HG03469 (cell line): ENCODE results near the gene MGMT.

Experiments used
- ATAC-seq: cut with Tn5 transposase; IDR thresholded peaks from one replicate; pipeline ENCODE4 v1.9.1; 2021; ENCODE audit warnings: mild to moderate bottlenecking, moderate library complexity, moderate number of reproducible peaks; ENCODE audit not compliant: unreplicated experiment

Gene MGMT

GRCh38 chr10:129784891-129785290 is 317.9 kb downstream of the MGMT start:
- no peak for ATAC-seq

GRCh38 chr10:129785536-129785981 is 318.5 kb downstream of the MGMT start:
- ATAC-seq = no peak

- no peak for ATAC-seq
These were observed 319.2 kb downstream of the MGMT start for GRCh38 chr10:129786216-129786615.

GRCh38 chr10:129787557-129787956 is 320.5 kb downstream of the MGMT start:
- no peak for ATAC-seq

- no peak for ATAC-seq
These were observed 321.2 kb downstream of the MGMT start for GRCh38 chr10:129788215-129788614.

- ATAC-seq = no peak
These were observed 323.8 kb downstream of the MGMT start for GRCh38 chr10:129790715-129791446.

GRCh38 chr10:129792141-129792540 is 325.1 kb downstream of the MGMT start:
- no peak for ATAC-seq

- ATAC-seq = no peak
These were observed 325.8 kb downstream of the MGMT start for GRCh38 chr10:129792864-129793263.

- ATAC-seq = no peak
These were observed 326.4 kb downstream of the MGMT start for GRCh38 chr10:129793479-129793878.

- no peak for ATAC-seq
These were observed 327.0 kb downstream of the MGMT start for GRCh38 chr10:129793996-129794395.

- no peak for ATAC-seq
These were observed 329.8 kb downstream of the MGMT start for GRCh38 chr10:129796710-129797420.

- no peak for ATAC-seq
These were observed 332.9 kb downstream of the MGMT start for GRCh38 chr10:129799942-129800341.

GRCh38 chr10:129800796-129801340 is 333.8 kb downstream of the MGMT start:
- ATAC-seq = no peak

- ATAC-seq = no peak
These were observed 340.2 kb downstream of the MGMT start for GRCh38 chr10:129807211-129807610.

- no peak for ATAC-seq
These were observed 341.3 kb downstream of the MGMT start for GRCh38 chr10:129808092-129808983.

- no peak for ATAC-seq
These were observed 342.4 kb downstream of the MGMT start for GRCh38 chr10:129809431-129809830.

- ATAC-seq = no peak
These were observed 342.8 kb downstream of the MGMT start for GRCh38 chr10:129809841-129810240.

- ATAC-seq = no peak
These were observed 344.2 kb downstream of the MGMT start for GRCh38 chr10:129811208-129811607.

GRCh38 chr10:129812398-129812797 is 345.4 kb downstream of the MGMT start:
- ATAC-seq = no peak

GRCh38 chr10:129814681-129815646 is 347.9 kb downstream of the MGMT start:
- no peak for ATAC-seq
